Liver (tissue), 9 donors: ENCODE data around the gene FGD4. TPM values are rescaled to one million over a fixed set of nuclear protein-coding genes. Genes with fewer than 3 reads are reported as not detected.

Experiments
- DNase-seq: peaks from one replicate; pipeline ENCODE4 v3.0.0-alpha.2; 2017; ENCODE audit warnings: low spot score
- H3K27ac ChIP-seq, 2 donors: one replicate each; pipeline ENCODE4 v1.7.0; 2013; ENCODE audit warnings: inconsistent platforms in 2 of 2, low read length in 2 of 2, control low read depth in 1 of 2, low read depth in 1 of 2, mild to moderate bottlenecking in 1 of 2
- H3K27me3 ChIP-seq, 4 donors: one replicate each; pipeline versions ENCODE4 v1.6.1 to v1.7.0; 2013; ENCODE audit warnings: low read length in 3 of 4, inconsistent platforms in 1 of 4, mild to moderate bottlenecking in 1 of 4, moderate library complexity in 1 of 4; ENCODE audit not compliant: control insufficient read depth in 4 of 4, insufficient read depth in 4 of 4
- H3K36me3 ChIP-seq, 4 donors: one replicate each; pipeline versions ENCODE4 v1.6.1 to v1.7.0; 2013; ENCODE audit warnings: low read length in 3 of 4, mild to moderate bottlenecking in 3 of 4, low read depth in 1 of 4, moderate library complexity in 1 of 4; ENCODE audit not compliant: control insufficient read depth in 4 of 4, insufficient read depth in 3 of 4
- H3K4me1 ChIP-seq, 4 donors: one replicate each; pipeline versions ENCODE4 v1.6.1 to v1.7.0; 2013; ENCODE audit warnings: low read length in 3 of 4, mild to moderate bottlenecking in 3 of 4, moderate library complexity in 1 of 4; ENCODE audit not compliant: control insufficient read depth in 4 of 4, insufficient read depth in 4 of 4
- H3K4me3 ChIP-seq, 3 donors: one replicate each; pipeline versions ENCODE4 v1.6.1 to v1.7.0; 2013; ENCODE audit warnings: low read length in 3 of 3, control low read depth in 1 of 3, low read depth in 1 of 3, mild to moderate bottlenecking in 1 of 3
- H3K9ac ChIP-seq, 2 donors: one replicate each; pipeline ENCODE4 v1.7.0; 2013; ENCODE audit warnings: low read length in 2 of 2, mild to moderate bottlenecking in 2 of 2, moderate library complexity in 2 of 2, control low read depth in 1 of 2, low read depth in 1 of 2
- H3K9me3 ChIP-seq, 4 donors: one replicate each; pipeline versions ENCODE4 v1.6.1 to v1.7.0; 2013; ENCODE audit warnings: low read length in 3 of 4; ENCODE audit not compliant: control insufficient read depth in 4 of 4
- ATF3 ChIP-seq: IDR thresholded peaks from 2 replicates; pipeline ENCODE4 v1.6.1; 2016; ENCODE audit warnings: antibody characterized with exemption
- CTCF ChIP-seq: fragments of 150-350 bp; IDR thresholded peaks from 2 replicates; pipeline ENCODE4 v1.5.1; 2017; ENCODE audit warnings: improper control_type of control experiment, low read depth, low read length; ENCODE audit not compliant: missing input control
- EGR1 ChIP-seq, 2 donors: IDR thresholded peaks; 2 replicates each; pipeline ENCODE4 v1.6.1; 2016 to 2018; ENCODE audit warnings: antibody characterized with exemption in 2 of 2, low read depth in 2 of 2
- FOXA1 ChIP-seq: IDR thresholded peaks from 2 replicates; pipeline ENCODE4 v1.6.1; 2016; ENCODE audit warnings: antibody characterized with exemption
- FOXA2 ChIP-seq: IDR thresholded peaks from 2 replicates; pipeline ENCODE4 v1.6.1; 2016; ENCODE audit warnings: antibody characterized with exemption
- GABPA ChIP-seq, 2 donors: IDR thresholded peaks in 1 of 2; conservative IDR thresholded peaks in 1 of 2; 2 replicates each; pipeline ENCODE4 v1.6.1; 2016; ENCODE audit warnings: antibody characterized with exemption in 2 of 2, mild to moderate bottlenecking in 1 of 2, moderate library complexity in 1 of 2
- HNF4A ChIP-seq, 2 donors: conservative IDR thresholded peaks; 2 replicates each; pipeline ENCODE4 v1.6.1; 2016; ENCODE audit warnings: antibody characterized with exemption in 2 of 2, mild to moderate bottlenecking in 2 of 2
- HNF4G ChIP-seq: IDR thresholded peaks from 2 replicates; pipeline ENCODE4 v1.6.1; 2016; ENCODE audit warnings: antibody characterized with exemption
- JUND ChIP-seq, 2 donors: IDR thresholded peaks; 2 replicates each; pipeline ENCODE4 v1.6.1; 2016; ENCODE audit warnings: antibody characterized with exemption in 2 of 2
- MAX ChIP-seq: IDR thresholded peaks from 2 replicates; pipeline ENCODE4 v1.6.1; 2016; ENCODE audit warnings: antibody characterized with exemption
- NR2F2 ChIP-seq: IDR thresholded peaks from 2 replicates; pipeline ENCODE4 v1.6.1; 2016; ENCODE audit warnings: antibody characterized with exemption
- RAD21 ChIP-seq, 2 donors: IDR thresholded peaks; 2 replicates each; pipeline ENCODE4 v1.6.1; 2016; ENCODE audit warnings: antibody characterized with exemption in 2 of 2, mild to moderate bottlenecking in 2 of 2
- REST ChIP-seq: IDR thresholded peaks from 2 replicates; pipeline ENCODE4 v1.6.1; 2016; ENCODE audit warnings: antibody characterized with exemption, mild to moderate bottlenecking
- RXRA ChIP-seq, 2 donors: IDR thresholded peaks; 2 replicates each; pipeline ENCODE4 v1.6.1; 2017 to 2018; ENCODE audit warnings: antibody characterized with exemption in 2 of 2, mild to moderate bottlenecking in 1 of 2
- SP1 ChIP-seq: IDR thresholded peaks from 2 replicates; pipeline ENCODE4 v1.6.1; 2018; ENCODE audit warnings: antibody characterized with exemption, mild to moderate bottlenecking
- TAF1 ChIP-seq: conservative IDR thresholded peaks from 2 replicates; pipeline ENCODE4 v1.6.1; 2016; ENCODE audit warnings: antibody characterized with exemption, mild to moderate bottlenecking
- YY1 ChIP-seq: IDR thresholded peaks from 2 replicates; pipeline ENCODE4 v1.6.1; 2016; ENCODE audit warnings: antibody characterized with exemption, mild to moderate bottlenecking
- ZBTB33 ChIP-seq: IDR thresholded peaks from 2 replicates; pipeline ENCODE4 v1.6.1; 2016; ENCODE audit warnings: antibody characterized with exemption
- whole genome bisulfite sequencing: extraction: QIAGEN DNeasy Blood & Tissue Kit; methylation state at CpG from one replicate; pipeline ENCODE4 v1.1.7; 2013; 5-methylcytosine and 5-hydroxymethylcytosine counted together
- polyA plus RNA-seq, 2 donors: library from polyadenylated mRNA; stranded (reverse) in 1 of 2; unstranded in 1 of 2; fragments of 200-250 nt in 1 of 2; fragments of >200 nt in 1 of 2; fragmentation: Nextera tagmentation in 1 of 2; extraction: Ambion mirVana in 1 of 2; gene quantifications; one replicate each; pipeline versions ENCODE4 v1.2.1 to v1.2.3, GENCODE V29; 2013 to 2015
- total RNA-seq, 2 donors: library from RNA; depleted of rRNA; stranded (reverse); fragments of >200 nt; gene quantifications; one replicate each; pipeline ENCODE4 v1.2.3, GENCODE V29; 2014
- donor health status: healthy.
- donor health status: healthy.
- donor health status: healthy.
- donor health status: healthy.
- donor health status: healthy.

FGD4 gene
- total and polyA plus RNA-seq, 4 donors = 3.8 to 26.4 (median 9.0) TPM

- DNase-seq = no peak
- no peaks in the 10 kb centered on the region for H3K9me3 ChIP-seq
- no peak overlapping the region for H3K27ac ChIP-seq
- no peak overlapping the region for H3K9ac ChIP-seq
- peaks cover 2 to 26% (median 11%) of the 10 kb centered on the region in 4 donors for H3K4me1 ChIP-seq
- no peaks in the 10 kb centered on the region for H3K27me3 ChIP-seq
- no peak overlapping the region for H3K4me3 ChIP-seq
- WGBS = 84% methylated on average over 6 of the region's 6 CpGs
- H3K36me3 ChIP-seq = no peaks in the 10 kb centered on the region
- TF ChIP-seq FOXA2 (no peak), FOXA1 (no peak), GABPA (IDR thresholded peaks at IDR 0.05 in 1 of 2, conservative IDR thresholded peaks at IDR 0.05 in 1 of 2) (no peak), RAD21 (IDR thresholded peaks at IDR 0.05) (no peak), HNF4A (conservative IDR thresholded peaks at IDR 0.05) (no peak), CTCF (no peak), YY1 (no peak), REST (no peak), MAX (no peak), JUND (IDR thresholded peaks at IDR 0.05) (no peak), TAF1 (no peak), RXRA (IDR thresholded peaks at IDR 0.05) (no peak), SP1 (no peak), ZBTB33 (no peak), ATF3 (no peak), NR2F2 (no peak), EGR1 (IDR thresholded peaks at IDR 0.05; ENCODE audit: low read depth in 2 of 2) (no peak), HNF4G (no peak)
Measured at GRCh38 chr12:32499048-32499447, 99.7 kb downstream of the FGD4 start.
